HepG2 (cell line): ENCODE results near the gene C1QL4. TPM values are rescaled to one million over a fixed set of nuclear protein-coding genes. Genes with fewer than 3 reads are reported as not detected.

Experiments used
- ATRX ChIP-seq: sonication (generic); formaldehyde crosslinking; IDR thresholded peaks from 2 replicates; pipeline ENCODE4 v1.4.0; 2020; ENCODE audit warnings: missing genetic modification reagents, borderline replicate concordance
- CENPBD1 ChIP-seq: sonication (generic); formaldehyde crosslinking; IDR thresholded peaks from 2 replicates; pipeline ENCODE4 v1.8.0; 2022; ENCODE audit warnings: missing genetic modification reagents, low read depth, mild to moderate bottlenecking, borderline replicate concordance
- FOXC1 ChIP-seq: sonication (generic); formaldehyde crosslinking; IDR thresholded peaks from 2 replicates; pipeline ENCODE4 v1.8.0; 2022; ENCODE audit warnings: mild to moderate bottlenecking, missing genetic modification reagents, borderline replicate concordance
- IRF2 ChIP-seq: IDR thresholded peaks from 2 replicates; pipeline ENCODE4 v1.6.1; 2018; ENCODE audit warnings: missing genetic modification reagents, missing compliant biosample characterization
- MXD4 ChIP-seq: IDR thresholded peaks from 2 replicates; pipeline ENCODE4 v1.6.1; 2016; ENCODE audit warnings: mild to moderate bottlenecking, missing biosample characterization, missing genetic modification reagents
- SKIL ChIP-seq: sonication (generic); formaldehyde crosslinking; IDR thresholded peaks from 2 replicates; pipeline ENCODE4 v1.8.0; 2022; ENCODE audit warnings: missing genetic modification reagents, mild to moderate bottlenecking, moderate library complexity, borderline replicate concordance
- SNAPC4 ChIP-seq: sonication (generic); formaldehyde crosslinking; IDR thresholded peaks from 2 replicates; pipeline ENCODE4 v1.4.0; 2020; ENCODE audit warnings: mild to moderate bottlenecking, missing genetic modification reagents
- SNAPC5 ChIP-seq: sonication (generic); formaldehyde crosslinking; IDR thresholded peaks from 2 replicates; pipeline ENCODE4 v1.8.1; 2023; ENCODE audit warnings: mild to moderate bottlenecking, missing genetic modification reagents, borderline replicate concordance
- SRSF4 ChIP-seq: fragments of 200-400 bp; formaldehyde crosslinking; IDR thresholded peaks from one replicate; pipeline ENCODE4 v1.6.1; 2018; ENCODE audit warnings: mild to moderate bottlenecking, low read depth, low read length, moderate library complexity; ENCODE audit not compliant: poor library complexity, severe bottlenecking
- TAF1 ChIP-seq: sonication (generic); formaldehyde crosslinking; IDR thresholded peaks from 2 replicates; pipeline ENCODE4 v1.4.0; 2020; ENCODE audit warnings: missing genetic modification reagents
- TERF1 ChIP-seq: sonication (generic); formaldehyde crosslinking; IDR thresholded peaks from 2 replicates; pipeline ENCODE4 v1.8.0; 2022; ENCODE audit warnings: mild to moderate bottlenecking, missing genetic modification reagents, moderate library complexity
- ZBTB42 ChIP-seq: sonication (generic); formaldehyde crosslinking; IDR thresholded peaks from 2 replicates; pipeline ENCODE4 v1.5.0; 2020; ENCODE audit warnings: mild to moderate bottlenecking, missing genetic modification reagents
- ZNF205 ChIP-seq: IDR thresholded peaks from 2 replicates; pipeline ENCODE4 v1.6.1; 2018; ENCODE audit warnings: missing biosample characterization, missing genetic modification reagents
- ZNF235 ChIP-seq: sonication (generic); formaldehyde crosslinking; IDR thresholded peaks from 2 replicates; pipeline ENCODE4 v1.8.1; 2023; ENCODE audit warnings: mild to moderate bottlenecking, missing genetic modification reagents, borderline replicate concordance
- ZNF34 ChIP-seq: sonication (generic); formaldehyde crosslinking; IDR thresholded peaks from 2 replicates; pipeline ENCODE4 v1.4.0; 2020; ENCODE audit warnings: mild to moderate bottlenecking, missing genetic modification reagents, borderline replicate concordance
- ZNF501 ChIP-seq: sonication (generic); formaldehyde crosslinking; IDR thresholded peaks from 2 replicates; pipeline ENCODE4 v1.5.1; 2020; ENCODE audit warnings: mild to moderate bottlenecking, moderate library complexity, missing genetic modification reagents
- ZNF510 ChIP-seq: sonication (generic); formaldehyde crosslinking; IDR thresholded peaks from 2 replicates; pipeline ENCODE4 v1.4.0; 2020; ENCODE audit warnings: low read depth, mild to moderate bottlenecking, missing genetic modification reagents
- ZNF549 ChIP-seq: sonication (generic); formaldehyde crosslinking; IDR thresholded peaks from 2 replicates; pipeline ENCODE4 v1.5.0; 2020; ENCODE audit warnings: missing genetic modification reagents
- ZNF615 ChIP-seq: sonication (generic); formaldehyde crosslinking; IDR thresholded peaks from 2 replicates; pipeline ENCODE4 v1.5.0; 2020; ENCODE audit warnings: mild to moderate bottlenecking, missing genetic modification reagents, borderline replicate concordance
- polyA plus RNA-seq, 8 experiments: library from polyadenylated mRNA; depleted of rRNA in 3 of 8; stranded (reverse) in 7 of 8; unstranded in 1 of 8; fragments of >200 nt; fragmentation: Illumina TruSeq in 4 of 8; extraction: Trizol in 4 of 8; gene quantifications; 2 replicates each; pipeline versions ENCODE4 v1.2.1 to v1.2.3, GENCODE V29; 2011 to 2016; ENCODE audit warnings: low read depth in 4 of 8, missing spikeins in 1 of 8, mixed read lengths in 1 of 8; ENCODE audit not compliant: insufficient read depth in 1 of 8
- total RNA-seq, 5 experiments: library from RNA; depleted of rRNA; stranded (reverse); fragments of >200 nt; fragmentation: Illumina TruSeq; extraction: Trizol; gene quantifications; 2 replicates each; pipeline ENCODE4 v1.2.3, GENCODE V29; 2016; ENCODE audit warnings: low read depth in 1 of 5

C1QL4 gene
- total and polyA plus RNA-seq, 2 of the 13 experiments (the other 11 are each of a cell fraction or from before 2014, with no cell fraction given), result 0.03 TPM; not detected in 1

GRCh38 chr12:49347311-49348193, 10.6 kb upstream of the C1QL4 start (continued):
- TF ChIP-seq SNAPC4 (CRISPR knock-in tag), result no peak
- TF ChIP-seq ZBTB42, result 0 out of 2 replicates have a peak, but pooled peaks have one; percentile 25
- no peak for TF ChIP-seq ATRX (CRISPR knock-in tag)
- TF ChIP-seq FOXC1 (CRISPR knock-in tag), result peak; percentile 77; the same call in 1 of the 2 replicates
- TF ChIP-seq MXD4 (CRISPR knock-in tag), result no peak
- TF ChIP-seq ZNF235 (CRISPR knock-in tag), result no peak
- TF ChIP-seq TERF1 (CRISPR knock-in tag), result no peak
- no peak for TF ChIP-seq ZNF34 (CRISPR knock-in tag)
- no peak for TF ChIP-seq ZNF615 (CRISPR knock-in tag)
- TF ChIP-seq SRSF4, result no peak
- TF ChIP-seq IRF2 (CRISPR knock-in tag), result peak; percentile 90
- no peak for TF ChIP-seq CENPBD1 (CRISPR knock-in tag)
- peak; percentile 97 for TF ChIP-seq TAF1 (CRISPR knock-in tag)
- TF ChIP-seq ZNF549 (CRISPR knock-in tag), result no peak
- TF ChIP-seq ZNF501 (CRISPR knock-in tag), result peak; percentile 76
- TF ChIP-seq ZNF510 (CRISPR knock-in tag), result peak; percentile 39; the same call in 1 of the 2 replicates
- peak; percentile 78; the same call in 1 of the 2 replicates for TF ChIP-seq SNAPC5 (CRISPR knock-in tag)
- TF ChIP-seq ZNF205 (CRISPR knock-in tag), result peak; percentile 76; the same call in 1 of the 2 replicates
- TF ChIP-seq SKIL (CRISPR knock-in tag), result no peak
